ENCODE results near the gene TMEM267.

DNA sequence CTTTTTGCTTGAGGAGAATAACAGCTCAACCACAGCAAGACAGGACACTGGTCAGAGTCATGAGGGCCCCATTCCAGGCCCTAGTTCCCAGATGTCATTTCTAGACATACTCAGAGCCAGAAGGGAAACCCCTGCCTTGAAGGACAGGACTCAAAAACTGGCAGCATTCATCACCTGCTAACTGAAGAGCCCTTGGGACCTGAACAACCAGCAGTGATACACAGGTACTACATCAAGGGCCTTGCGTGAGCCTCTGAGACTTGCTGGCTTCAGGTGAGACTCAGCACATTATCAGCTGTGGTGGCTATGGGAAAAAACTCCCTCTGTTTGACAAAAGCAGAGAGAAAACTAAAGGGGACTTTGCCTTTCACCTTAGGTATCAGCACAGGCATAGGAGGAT lies 22.6 kb downstream of the TMEM267 start:
- TF ChIP-seq CTCF (IDR thresholded peaks at IDR 0.05; ENCODE audit: insufficient read depth, low read length) (no peak), POLR2AphosphoS5 (IDR thresholded peaks at IDR 0.05; ENCODE audit: low read depth) (no peak)
